GM12873 (cell line): ENCODE data around the gene MINDY2.

Experiments used
- CTCF ChIP-seq: IDR thresholded peaks from 2 replicates; pipeline ENCODE4 v1.5.1; 2012; ENCODE audit warnings: low read depth, mild to moderate bottlenecking, moderate library complexity, low read length, control low read depth; ENCODE audit not compliant: insufficient read depth; ENCODE audit errors: missing control alignments

MINDY2 gene

GRCh38 chr15:58758141-58758540, 13.0 kb upstream of the MINDY2 start:
- TF ChIP-seq CTCF = peak; percentile 44

- TF ChIP-seq CTCF = no peak
Observed at GRCh38 chr15:58760385-58761009, 10.6 kb upstream of the MINDY2 start.

- peak; percentile 6 for TF ChIP-seq CTCF
Observed at GRCh38 chr15:58761010-58761388, 10.1 kb upstream of the MINDY2 start.

- TF ChIP-seq CTCF = no peak
Observed at GRCh38 chr15:58762285-58762684, 8.8 kb upstream of the MINDY2 start.

- TF ChIP-seq CTCF = no peak
Observed at GRCh38 chr15:58762731-58763130, 8.4 kb upstream of the MINDY2 start.

GRCh38 chr15:58764468-58764867, 6.6 kb upstream of the MINDY2 start:
- no peak for TF ChIP-seq CTCF

GRCh38 chr15:58766290-58766689, 4.8 kb upstream of the MINDY2 start:
- TF ChIP-seq CTCF = no peak

GRCh38 chr15:58770519-58770856, 614 bp upstream of the MINDY2 start:
- peak; percentile 35 for TF ChIP-seq CTCF
